IMR-90 (cell line): ENCODE data around the gene SPIN1. TPM values are rescaled to one million over a fixed set of nuclear protein-coding genes. Genes with fewer than 3 reads are reported as not detected.
A peak's percentile ranks its signal among the peaks of the same experiment; 100 is the strongest.

Experiments used
- ATAC-seq: fragments of 200-7000 bp; cut with Tn5 transposase; 2 replicates; pipeline ENCODE4 v1.9.1; 2020; ENCODE audit warnings: low read depth, mild to moderate bottlenecking, moderate library complexity
- BruUV-seq: library from RNA; stranded (reverse); fragments of 400-500 nt; replicated peaks from 2 replicates; lab custom pipeline; 2021; lab: Mats Ljungman, UMichigan
- CTCF ChIA-PET: fragments of 300-600 bp; formaldehyde crosslinking; extraction: SDS; loops from one replicate; lab custom pipeline; 2021; ENCODE audit warnings: antibody characterized with exemption; lab: Yijun Ruan, JAX
- POLR2A ChIA-PET: fragments of 300-600 bp; sonication (Branson Sonifier 250); formaldehyde crosslinking; loops from one replicate; lab custom pipeline; 2022; ENCODE audit warnings: antibody characterized with exemption; ENCODE audit not compliant: unreplicated experiment; lab: Charles Lee
- DNase-seq: peaks from one replicate; pipeline ENCODE4 v3.0.0; 2013
- H2AFZ ChIP-seq: replicated peaks from 2 replicates; pipeline ENCODE3; 2013; ENCODE audit warnings: low read length, mild to moderate bottlenecking; ENCODE audit not compliant: poor library complexity
- H2AK5ac ChIP-seq: 2 replicates; pipeline ENCODE4 v1.6.1; 2013; ENCODE audit warnings: low read depth, low read length, inconsistent platforms
- H2AK9ac ChIP-seq: replicated peaks from 2 replicates; pipeline ENCODE3; 2013; ENCODE audit warnings: mild to moderate bottlenecking, low read depth, low read length, moderate library complexity; ENCODE audit not compliant: poor library complexity
- H2BK120ac ChIP-seq: 2 replicates; pipeline ENCODE4 v1.6.1; 2013; ENCODE audit warnings: low read depth, low read length, inconsistent platforms
- H2BK15ac ChIP-seq: 3 replicates; pipeline ENCODE4 v1.6.1; 2013; ENCODE audit warnings: low read depth, low read length, inconsistent platforms
- H2BK20ac ChIP-seq: 2 replicates; pipeline ENCODE4 v1.6.1; 2013; ENCODE audit warnings: low read depth, mild to moderate bottlenecking, inconsistent platforms, low read length, moderate library complexity
- H2BK5ac ChIP-seq: 2 replicates; pipeline ENCODE4 v1.6.1; 2013; ENCODE audit warnings: mild to moderate bottlenecking, low read depth, low read length, inconsistent platforms; ENCODE audit not compliant: poor library complexity, severe bottlenecking
- H3K14ac ChIP-seq: replicated peaks from 2 replicates; pipeline ENCODE4 v1.6.1; 2013; ENCODE audit warnings: low read depth, low read length, inconsistent platforms
- H3K18ac ChIP-seq: 2 replicates; pipeline ENCODE4 v1.6.1; 2013; ENCODE audit warnings: low read depth, low read length, control low read depth
- H3K23ac ChIP-seq: 2 replicates; pipeline ENCODE4 v1.6.1; 2013; ENCODE audit warnings: low read depth, low read length, inconsistent platforms
- H3K27ac ChIP-seq: 2 replicates; pipeline ENCODE4 v1.5.1; 2013; ENCODE audit warnings: mild to moderate bottlenecking, control low read depth, low read length; ENCODE audit not compliant: insufficient read depth
- H3K27me3 ChIP-seq: 2 replicates; pipeline ENCODE4 v1.6.1; 2013; ENCODE audit warnings: low read length; ENCODE audit not compliant: control insufficient read depth, insufficient read depth
- H3K36me3 ChIP-seq: 2 replicates; pipeline ENCODE4 v1.6.1; 2013; ENCODE audit warnings: low read length, mixed read lengths; ENCODE audit not compliant: control insufficient read depth, insufficient read depth
- H3K4ac ChIP-seq: 2 replicates; pipeline ENCODE4 v1.6.1; 2013; ENCODE audit warnings: low read depth, low read length, inconsistent platforms
- H3K4me1 ChIP-seq: 2 replicates; pipeline ENCODE4 v1.6.1; 2013; ENCODE audit warnings: low read length, mixed read lengths; ENCODE audit not compliant: control insufficient read depth, insufficient read depth
- H3K4me2 ChIP-seq: 2 replicates; pipeline ENCODE4 v1.6.1; 2013; ENCODE audit warnings: low read depth, mild to moderate bottlenecking, control low read depth, low read length, moderate library complexity
- H3K4me3 ChIP-seq: 2 replicates; pipeline ENCODE4 v1.5.1; 2013; ENCODE audit warnings: low read depth, mild to moderate bottlenecking, control low read depth, low read length, moderate library complexity; ENCODE audit not compliant: insufficient read depth
- H3K56ac ChIP-seq: 2 replicates; pipeline ENCODE4 v1.6.1; 2013; ENCODE audit warnings: low read length, inconsistent platforms; ENCODE audit not compliant: insufficient read depth; ENCODE audit errors: extremely low read depth
- H3K79me1 ChIP-seq, 2 experiments: 2 replicates each; pipeline ENCODE4 v1.6.1; 2013; ENCODE audit warnings: low read length in 2 of 2, inconsistent platforms in 1 of 2, low read depth in 1 of 2
- H3K9ac ChIP-seq: 2 replicates; pipeline ENCODE4 v1.6.1; 2013; ENCODE audit warnings: low read depth, low read length, control low read depth
- H3K9me1 ChIP-seq: 2 replicates; pipeline ENCODE4 v1.6.1; 2013; ENCODE audit warnings: low read length, inconsistent platforms; ENCODE audit not compliant: insufficient read depth
- H3K9me3 ChIP-seq: 2 replicates; pipeline ENCODE4 v1.6.1; 2013; ENCODE audit warnings: low read length; ENCODE audit not compliant: control insufficient read depth, insufficient read depth
- H4K20me1 ChIP-seq: 2 replicates; pipeline ENCODE4 v1.6.1; 2013; ENCODE audit warnings: low read length, inconsistent platforms; ENCODE audit not compliant: insufficient read depth
- H4K5ac ChIP-seq: 2 replicates; pipeline ENCODE4 v1.6.1; 2013; ENCODE audit warnings: mild to moderate bottlenecking, low read depth, low read length, control low read depth
- H4K8ac ChIP-seq, 2 experiments: 2 replicates each; pipeline ENCODE4 v1.6.1; 2013; ENCODE audit warnings: low read depth in 2 of 2, low read length in 2 of 2, control low read depth in 1 of 2, inconsistent platforms in 1 of 2
- H4K91ac ChIP-seq: 2 replicates; pipeline ENCODE4 v1.6.1; 2013; ENCODE audit warnings: low read depth, low read length, inconsistent platforms; ENCODE audit not compliant: insufficient read depth
- BHLHE40 ChIP-seq: fragments of 150-350 bp; IDR thresholded peaks from 2 replicates; pipeline ENCODE4 v1.6.1; 2016; ENCODE audit warnings: mild to moderate bottlenecking, low read depth, low read length
- CEBPB ChIP-seq: IDR thresholded peaks from 2 replicates; pipeline ENCODE4 v1.6.1; 2012; ENCODE audit warnings: low read depth, low read length, improper control_type of control experiment
- MAZ ChIP-seq: IDR thresholded peaks from 2 replicates; pipeline ENCODE4 v1.6.1; 2012; ENCODE audit warnings: low read depth, mild to moderate bottlenecking, low read length, improper control_type of control experiment, moderate library complexity, borderline replicate concordance
- MXI1 ChIP-seq: IDR thresholded peaks from 2 replicates; pipeline ENCODE4 v1.6.1; 2012; ENCODE audit warnings: low read depth, mild to moderate bottlenecking, low read length, moderate library complexity, borderline replicate concordance
- NFE2L2 ChIP-seq: fragments of 150-350 bp; IDR thresholded peaks from 2 replicates; pipeline ENCODE4 v1.6.1; 2016; ENCODE audit warnings: low read depth, mild to moderate bottlenecking, low read length
- RAD21 ChIP-seq: IDR thresholded peaks from 2 replicates; pipeline ENCODE4 v1.6.1; 2012; ENCODE audit warnings: low read length, improper control_type of control experiment
- WGBS, 2 experiments: methylation state at CpG; one replicate each; pipeline versions ENCODE4 v1.1.5 to v1.1.7; 2013; ENCODE audit warnings: missing lambda C conversion rate in 2 of 2; ENCODE audit not compliant: insufficient read length in 1 of 2; ENCODE audit errors: extremely low coverage in 2 of 2; 5-methylcytosine and 5-hydroxymethylcytosine counted together
- dilution Hi-C: fragments of 300-500 bp; cut with HindIII; formaldehyde crosslinking; loops from one replicate; pipeline ENCODE4 v1.14.3; 2018; ENCODE audit warnings: low sequenced_read_pairs; ENCODE audit not compliant: unreplicated experiment
- in situ Hi-C: fragments of 300-500 bp; cut with MboI; formaldehyde crosslinking; loops from 3 replicates; pipeline ENCODE4 v1.14.3; 2019; ENCODE audit warnings: low sequenced_read_pairs, inconsistent platforms, mixed read lengths
- intact Hi-C: fragments of 100-400 bp; cut with micrococcal nuclease; formaldehyde crosslinking; loops from 2 replicates; pipeline ENCODE4 v1.10.0; 2022
- polyA plus RNA-seq, 3 experiments: library from polyadenylated mRNA; depleted of rRNA; stranded (reverse); fragments of >200 nt; gene quantifications; 2 replicates each; pipeline ENCODE4 v1.2.3, GENCODE V29; 2012; ENCODE audit warnings: low replicate concordance in 1 of 3
- total RNA-seq: library from RNA; depleted of rRNA; stranded (reverse); fragments of >200 nt; gene quantifications from 2 replicates; pipeline ENCODE4 v1.2.3, GENCODE V29; 2012
- TF ChIP-seq, protein P1 (sequence below): conservative IDR thresholded peaks from 2 replicates; pipeline ENCODE4 v1.5.1; 2012; ENCODE audit warnings: mild to moderate bottlenecking, low read depth, low read length, improper control_type of control experiment

Gene SPIN1
- total and polyA plus RNA-seq, 2 of the 4 experiments (the other 2 are of a cell fraction) = 63.3 to 141 TPM

- Histone ChIP-seq H2BK120ac (peak overlapping the region; percentile 84), H3K18ac (peak overlapping the region; percentile 53; the same call in 1 of the 2 replicates), H4K20me1 (no peaks in the 10 kb centered on the region), H3K14ac (peak overlapping the region; percentile 58; the same call in 1 of the 2 replicates), H2BK15ac (peak overlapping the region; percentile 75; the same call in 1 of the 3 replicates), H2AFZ (peak overlapping the region; percentile 59), H3K4me2 (no peak overlapping the region), H3K56ac (0 out of 2 replicates have a peak overlapping the region, but pooled peaks have one; percentile 20), H2BK20ac (peak overlapping the region; percentile 85), H3K9ac (no peak overlapping the region), H3K27me3 (no peaks in the 10 kb centered on the region), H3K79me1 (peaks cover 8 to 28% of the 10 kb centered on the region in 2 experiments; a peak in 3 of 4 replicates), H4K5ac (no peak overlapping the region), H3K4me1 (peaks cover 10% of the 10 kb centered on the region), H3K23ac (peak overlapping the region; percentile 11; the same call in 1 of the 2 replicates), H2BK5ac (peak overlapping the region; percentile 53), H4K8ac (peak overlapping the region in 1 of 2 experiments; percentile 7; a peak in 3 of 4 replicates), H3K9me1 (peaks cover 16% of the 10 kb centered on the region; the same call in 1 of the 2 replicates), H4K91ac (peak overlapping the region; percentile 63), H3K4ac (peak overlapping the region; percentile 74; the same call in 1 of the 2 replicates), H2AK5ac (peak overlapping the region; percentile 55; the same call in 1 of the 2 replicates), H2AK9ac (peak overlapping the region; percentile 75), H3K36me3 (no peaks in the 10 kb centered on the region), H3K27ac (no peak overlapping the region), H3K9me3 (no peaks in the 10 kb centered on the region), H3K4me3 (no peak overlapping the region)
- BruUV-seq = no TSS peak
- TF ChIP-seq NFE2L2 (no peak), RAD21 (no peak), MAZ (peak; percentile 62; the same call in 1 of the 2 replicates), BHLHE40 (no peak), MXI1 (no peak), CEBPB (no peak)
- TF ChIP-seq, protein P1, sequence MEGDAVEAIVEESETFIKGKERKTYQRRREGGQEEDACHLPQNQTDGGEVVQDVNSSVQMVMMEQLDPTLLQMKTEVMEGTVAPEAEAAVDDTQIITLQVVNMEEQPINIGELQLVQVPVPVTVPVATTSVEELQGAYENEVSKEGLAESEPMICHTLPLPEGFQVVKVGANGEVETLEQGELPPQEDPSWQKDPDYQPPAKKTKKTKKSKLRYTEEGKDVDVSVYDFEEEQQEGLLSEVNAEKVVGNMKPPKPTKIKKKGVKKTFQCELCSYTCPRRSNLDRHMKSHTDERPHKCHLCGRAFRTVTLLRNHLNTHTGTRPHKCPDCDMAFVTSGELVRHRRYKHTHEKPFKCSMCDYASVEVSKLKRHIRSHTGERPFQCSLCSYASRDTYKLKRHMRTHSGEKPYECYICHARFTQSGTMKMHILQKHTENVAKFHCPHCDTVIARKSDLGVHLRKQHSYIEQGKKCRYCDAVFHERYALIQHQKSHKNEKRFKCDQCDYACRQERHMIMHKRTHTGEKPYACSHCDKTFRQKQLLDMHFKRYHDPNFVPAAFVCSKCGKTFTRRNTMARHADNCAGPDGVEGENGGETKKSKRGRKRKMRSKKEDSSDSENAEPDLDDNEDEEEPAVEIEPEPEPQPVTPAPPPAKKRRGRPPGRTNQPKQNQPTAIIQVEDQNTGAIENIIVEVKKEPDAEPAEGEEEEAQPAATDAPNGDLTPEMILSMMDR = no peak
- peak; percentile 84 for DNase-seq
- dilution Hi-C loops (no loop called here), intact Hi-C loops (no loop called here), in situ Hi-C loops (no loop called here)
- WGBS, 2 experiments = 100% methylated on average over 1 of the region's 3 CpGs; no CpG with 5 or more reads in 1 of the 2 experiments
- ChIA-PET CTCF (no interaction called here), POLR2A (no interaction called here)
- peak; percentile 65 for ATAC-seq
These were observed 134.8 kb downstream of the SPIN1 start for GRCh38 chr9:88523056-88523455.
